Measurements from ENCODE around the gene DYRK1A.

- TF ChIP-seq CTCF (conservative IDR thresholded peaks at IDR 0.05; ENCODE audit: low read length) (no peak), EZH2phosphoT487 (IDR thresholded peaks at IDR 0.05; ENCODE audit: borderline replicate concordance) (no peak)
Observed at GRCh38 chr21:37562920-37563640, 196.5 kb downstream of the DYRK1A start.
